Upper lobe of left lung (tissue), 6 donors: ENCODE data around the gene ESRRG. TPM values are rescaled to one million over a fixed set of nuclear protein-coding genes. Genes with fewer than 3 reads are reported as not detected.

Experiments
- ATAC-seq, 2 donors: fragments of 200-7000 bp; cut with Tn5 transposase; one replicate each; pipeline ENCODE4 v1.9.1; 2022; ENCODE audit warnings: mild to moderate bottlenecking in 2 of 2, moderate library complexity in 2 of 2; ENCODE audit not compliant: low FRiP score in 2 of 2
- DNase-seq, 2 donors: peaks; one replicate each; pipeline ENCODE4 v3.0.0-alpha.2; 2019 to 2020
- H3K27ac ChIP-seq, 4 donors: fragments of 200-600 bp; sonication (generic); one replicate each; pipeline ENCODE4 v1.5.1; 2016 to 2019
- H3K27me3 ChIP-seq, 4 donors: fragments of 200-600 bp; sonication (generic); one replicate each; pipeline ENCODE4 v1.5.1; 2017 to 2019
- H3K36me3 ChIP-seq, 4 donors: fragments of 200-600 bp; sonication (generic); one replicate each; pipeline ENCODE4 v1.5.1; 2016 to 2019
- H3K4me1 ChIP-seq, 4 donors: fragments of 200-600 bp; sonication (generic); one replicate each; pipeline ENCODE4 v1.5.1; 2018 to 2019
- H3K4me3 ChIP-seq, 4 donors: fragments of 200-600 bp; sonication (generic); one replicate each; pipeline ENCODE4 v1.5.1; 2017 to 2019; ENCODE audit warnings: mild to moderate bottlenecking in 2 of 4, moderate library complexity in 1 of 4
- H3K9me3 ChIP-seq, 4 donors: fragments of 200-600 bp; sonication (generic); one replicate each; pipeline ENCODE4 v1.5.1; 2018 to 2019
- CTCF ChIP-seq, 6 experiments: fragments of 450-650 bp in 4 of 6; fragments of 200-600 bp in 2 of 6; sonication (generic) in 2 of 6; IDR thresholded peaks; one replicate each; pipeline ENCODE4 v1.5.1; 2016 to 2019; ENCODE audit warnings: antibody characterized with exemption in 6 of 6
- EP300 ChIP-seq, 4 donors: sonication (generic); formaldehyde crosslinking; IDR thresholded peaks; one replicate each; pipeline ENCODE4 v1.5.1; 2017; ENCODE audit warnings: antibody characterized with exemption in 4 of 4, control low read depth in 2 of 4
- POLR2A ChIP-seq, 4 donors: fragments of 450-650 bp; IDR thresholded peaks; one replicate each; pipeline ENCODE4 v1.5.1; 2016 to 2017; ENCODE audit warnings: antibody characterized with exemption in 4 of 4, mild to moderate bottlenecking in 2 of 4
- POLR2AphosphoS5 ChIP-seq, 2 donors: sonication (generic); formaldehyde crosslinking; IDR thresholded peaks; one replicate each; pipeline ENCODE4 v1.5.1; 2017; ENCODE audit warnings: antibody characterized with exemption in 2 of 2
- WGBS, 2 donors: methylation state at CpG; one replicate each; pipeline ENCODE4 v1.1.5; 2017 to 2018; 5-methylcytosine and 5-hydroxymethylcytosine counted together
- total RNA-seq, 6 donors: library from RNA; depleted of rRNA in 4 of 6; stranded (reverse); fragments of >200 nt in 4 of 6; gene quantifications; one replicate each; pipeline versions ENCODE4 v1.1.0 to v1.2.1, GENCODE V29; 2016 to 2021
- donor health status: DM: no; HTN: no; CAD: no; lungs with moderate emphysema.
- donor health status: DM: no; HTN: yes; CAD: no; lungs with severe emphysema.

ESRRG gene
- total RNA-seq, 6 donors from 2014 or later: 0.23 to 3.2 (median 0.95) TPM

DNA sequence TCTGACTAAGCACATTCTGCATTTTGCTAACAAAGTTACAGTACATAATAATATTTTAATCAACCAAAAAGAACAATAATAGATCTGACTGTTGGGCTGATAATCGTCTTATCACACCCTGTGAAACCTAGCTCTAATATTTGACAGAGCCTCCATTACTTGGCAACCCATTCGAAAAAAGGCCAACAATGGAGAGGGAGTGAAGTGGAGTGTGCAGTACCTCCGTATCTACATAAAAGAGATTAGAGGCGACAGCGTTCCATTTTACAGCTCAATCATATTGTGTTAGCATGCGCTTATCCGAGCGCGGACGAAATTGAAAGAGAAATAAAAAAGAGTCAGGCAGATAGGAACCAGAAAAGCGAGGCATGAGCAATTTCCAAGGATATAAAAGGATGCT lies 162.7 kb downstream of the ESRRG start:
- Histone ChIP-seq H3K27me3 (no peaks in the 10 kb centered on the region), H3K4me1 (no peaks in the 10 kb centered on the region), H3K27ac (no peak overlapping the region), H3K4me3 (no peak overlapping the region), H3K36me3 (no peaks in the 10 kb centered on the region), H3K9me3 (no peaks in the 10 kb centered on the region)
- ATAC-seq: no peak
- WGBS, 2 donors: 86 to 89% methylated on average over 11 of the region's 11 CpGs
- TF ChIP-seq EP300 (IDR thresholded peaks at IDR 0.05) (no peak), POLR2A (IDR thresholded peaks at IDR 0.05) (no peak), POLR2AphosphoS5 (IDR thresholded peaks at IDR 0.05) (no peak), CTCF (IDR thresholded peaks at IDR 0.05) (no peak)
- DNase-seq: no peak

- H3K4me1 ChIP-seq: no peaks in the 10 kb centered on the region
- WGBS, 2 donors: 75 to 77% methylated on average over 3 of the region's 3 CpGs
- no peak overlapping the region for H3K27ac ChIP-seq
- H3K27me3 ChIP-seq: no peaks in the 10 kb centered on the region
- ATAC-seq (no peak), DNase-seq (no peak)
- H3K9me3 ChIP-seq: no peaks in the 10 kb centered on the region
- no peak overlapping the region for H3K4me3 ChIP-seq
- H3K36me3 ChIP-seq: no peaks in the 10 kb centered on the region
- no peak for TF ChIP-seq POLR2AphosphoS5 (IDR thresholded peaks at IDR 0.05)
- no peak for TF ChIP-seq EP300 (IDR thresholded peaks at IDR 0.05)
- no peak for TF ChIP-seq CTCF (IDR thresholded peaks at IDR 0.05)
- no peak for TF ChIP-seq POLR2A (IDR thresholded peaks at IDR 0.05)
These were observed 163.9 kb downstream of the ESRRG start for GRCh38 chr1:216559359-216559758.

DNA sequence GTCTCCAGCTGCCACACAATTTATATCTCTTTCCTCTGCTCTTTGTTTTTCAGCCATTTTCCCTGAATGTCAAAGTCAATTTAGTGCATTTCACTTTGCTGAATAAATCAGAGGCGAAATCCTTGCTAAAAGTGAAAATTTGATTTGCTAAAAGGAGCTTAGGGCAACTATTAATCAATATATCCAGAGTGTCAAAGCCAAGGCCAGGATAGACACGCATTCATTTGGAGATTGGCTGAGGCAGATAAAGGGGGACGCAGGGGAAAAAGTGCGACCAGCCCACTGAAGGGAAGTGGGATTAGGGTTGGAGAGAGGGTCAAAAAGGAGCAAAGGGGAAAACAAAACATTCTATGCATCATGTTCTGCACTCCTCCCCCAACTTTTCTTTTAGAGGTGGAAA lies 167.6 kb downstream of the ESRRG start:
- Histone ChIP-seq H3K4me1 (no peaks in the 10 kb centered on the region), H3K27me3 (no peaks in the 10 kb centered on the region), H3K27ac (no peak overlapping the region), H3K4me3 (no peak overlapping the region), H3K36me3 (no peaks in the 10 kb centered on the region), H3K9me3 (no peaks in the 10 kb centered on the region)
- no peak for DNase-seq
- no peak for ATAC-seq
- 63 to 80% methylated on average over 4 of the region's 4 CpGs for WGBS, 2 donors
- no peak for TF ChIP-seq CTCF (IDR thresholded peaks at IDR 0.05)
- TF ChIP-seq EP300 (IDR thresholded peaks at IDR 0.05): no peak
- no peak for TF ChIP-seq POLR2A (IDR thresholded peaks at IDR 0.05)
- TF ChIP-seq POLR2AphosphoS5 (IDR thresholded peaks at IDR 0.05): no peak

DNA sequence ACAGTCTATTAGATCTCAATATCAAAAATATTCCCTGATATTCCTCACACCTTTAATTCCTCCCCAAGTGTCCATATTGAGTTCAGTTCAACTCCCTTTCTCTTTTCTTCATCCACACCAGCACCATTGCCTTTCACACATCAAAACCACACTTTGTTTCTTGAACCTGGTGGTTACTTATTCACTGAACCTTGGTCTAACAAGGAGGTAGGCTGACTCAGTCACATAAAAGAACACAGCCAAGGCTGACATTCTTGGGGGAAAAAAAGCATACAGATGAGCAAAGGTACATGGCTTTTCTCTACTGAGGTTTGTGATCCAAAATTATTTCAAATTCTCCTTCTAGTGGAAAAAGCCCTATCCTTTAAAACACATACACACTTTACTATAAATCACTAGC lies 168.3 kb downstream of the ESRRG start:
- ATAC-seq: no peak
- H3K27me3 ChIP-seq: no peaks in the 10 kb centered on the region

GRCh38 chr1:216553766-216554165 lies 169.5 kb downstream of the ESRRG start:
- WGBS, 2 donors: 89 to 91% methylated on average over 3 of the region's 3 CpGs
- no peak for TF ChIP-seq EP300 (IDR thresholded peaks at IDR 0.05)
- no peak for TF ChIP-seq CTCF (IDR thresholded peaks at IDR 0.05)
- TF ChIP-seq POLR2AphosphoS5 (IDR thresholded peaks at IDR 0.05): no peak
- no peak for TF ChIP-seq POLR2A (IDR thresholded peaks at IDR 0.05)
- Histone ChIP-seq H3K27me3 (no peaks in the 10 kb centered on the region), H3K4me1 (no peaks in the 10 kb centered on the region), H3K27ac (no peak overlapping the region), H3K36me3 (no peaks in the 10 kb centered on the region), H3K9me3 (no peaks in the 10 kb centered on the region), H3K4me3 (no peak overlapping the region)
- ATAC-seq: no peak
- DNase-seq: no peak

More for the DNA sequence above, 168.3 kb downstream of the ESRRG start:
- Histone ChIP-seq H3K4me3 (no peak overlapping the region), H3K9me3 (no peaks in the 10 kb centered on the region), H3K36me3 (no peaks in the 10 kb centered on the region), H3K4me1 (no peaks in the 10 kb centered on the region), H3K27ac (no peak overlapping the region)
- TF ChIP-seq POLR2A (IDR thresholded peaks at IDR 0.05): no peak
- TF ChIP-seq POLR2AphosphoS5 (IDR thresholded peaks at IDR 0.05): no peak
- no peak for DNase-seq
